MV-4-11 (cell line): Measurements from ENCODE around the gene PRDM10.
"Not testable (repeated sequence)": the region's sequence is repeated elsewhere in the genome, so short reads cannot be mapped to it uniquely, and the experiment has no call there.

ENCODE experiments used
- DNase-seq: peaks from one replicate; lab custom pipeline; 2025; lab: John Stamatoyannopoulos, UW

The PRDM10 gene, protein sequence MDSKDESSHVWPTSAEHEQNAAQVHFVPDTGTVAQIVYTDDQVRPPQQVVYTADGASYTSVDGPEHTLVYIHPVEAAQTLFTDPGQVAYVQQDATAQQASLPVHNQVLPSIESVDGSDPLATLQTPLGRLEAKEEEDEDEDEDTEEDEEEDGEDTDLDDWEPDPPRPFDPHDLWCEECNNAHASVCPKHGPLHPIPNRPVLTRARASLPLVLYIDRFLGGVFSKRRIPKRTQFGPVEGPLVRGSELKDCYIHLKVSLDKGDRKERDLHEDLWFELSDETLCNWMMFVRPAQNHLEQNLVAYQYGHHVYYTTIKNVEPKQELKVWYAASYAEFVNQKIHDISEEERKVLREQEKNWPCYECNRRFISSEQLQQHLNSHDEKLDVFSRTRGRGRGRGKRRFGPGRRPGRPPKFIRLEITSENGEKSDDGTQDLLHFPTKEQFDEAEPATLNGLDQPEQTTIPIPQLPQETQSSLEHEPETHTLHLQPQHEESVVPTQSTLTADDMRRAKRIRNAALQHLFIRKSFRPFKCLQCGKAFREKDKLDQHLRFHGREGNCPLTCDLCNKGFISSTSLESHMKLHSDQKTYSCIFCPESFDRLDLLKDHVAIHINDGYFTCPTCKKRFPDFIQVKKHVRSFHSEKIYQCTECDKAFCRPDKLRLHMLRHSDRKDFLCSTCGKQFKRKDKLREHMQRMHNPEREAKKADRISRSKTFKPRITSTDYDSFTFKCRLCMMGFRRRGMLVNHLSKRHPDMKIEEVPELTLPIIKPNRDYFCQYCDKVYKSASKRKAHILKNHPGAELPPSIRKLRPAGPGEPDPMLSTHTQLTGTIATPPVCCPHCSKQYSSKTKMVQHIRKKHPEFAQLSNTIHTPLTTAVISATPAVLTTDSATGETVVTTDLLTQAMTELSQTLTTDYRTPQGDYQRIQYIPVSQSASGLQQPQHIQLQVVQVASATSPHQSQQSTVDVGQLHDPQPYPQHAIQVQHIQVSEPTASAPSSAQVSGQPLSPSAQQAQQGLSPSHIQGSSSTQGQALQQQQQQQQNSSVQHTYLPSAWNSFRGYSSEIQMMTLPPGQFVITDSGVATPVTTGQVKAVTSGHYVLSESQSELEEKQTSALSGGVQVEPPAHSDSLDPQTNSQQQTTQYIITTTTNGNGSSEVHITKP

DNA sequence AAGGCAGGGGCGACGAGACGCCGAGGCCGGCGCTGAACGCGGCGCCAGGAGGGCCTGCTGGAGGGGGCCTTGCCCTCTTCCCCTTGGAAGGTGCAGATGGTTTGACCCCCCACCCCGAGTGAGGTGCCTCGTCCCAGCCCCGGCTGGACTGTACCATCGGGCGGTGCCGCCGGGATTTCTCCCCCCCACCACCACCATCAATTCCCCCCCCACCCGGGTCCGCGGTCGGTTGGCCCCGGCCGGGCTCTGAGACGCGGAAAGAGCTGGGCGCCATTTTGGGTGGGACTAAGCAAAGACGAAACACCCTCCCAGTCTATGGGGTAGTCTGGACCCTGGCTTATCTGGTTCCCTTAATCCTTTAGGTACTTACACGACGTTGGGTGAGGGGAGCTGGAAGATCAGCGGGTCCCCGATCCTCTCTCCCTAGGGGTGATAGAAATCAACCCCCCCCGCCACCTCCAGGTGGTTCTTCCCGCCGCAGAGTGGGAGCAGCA, at the start of gene PRDM10:
PRDM10 (minus strand) TSS at position 484 of the 494 bp plus-strand sequence. CDS start 41,871 bp downstream, outside the sequence.
- peak; percentile 89 for DNase-seq

DNA sequence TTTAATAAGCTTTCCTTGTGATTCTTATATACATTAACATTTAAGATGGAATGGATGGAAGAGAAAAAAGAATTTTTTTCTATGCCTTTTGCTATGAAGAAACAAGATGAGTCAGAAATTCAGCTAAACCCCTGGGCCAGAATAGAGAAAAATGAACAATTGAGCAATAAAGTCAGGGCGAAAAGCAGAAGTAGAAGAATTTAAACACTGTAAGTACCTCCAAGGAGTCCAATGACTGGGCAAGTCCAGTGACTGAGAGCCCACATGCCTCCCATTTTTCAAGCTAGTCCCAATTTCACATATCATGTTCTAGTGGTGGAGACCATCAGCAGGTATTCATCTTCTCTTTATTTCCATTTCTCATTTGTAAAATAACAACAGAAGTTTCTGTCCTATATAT, 48.4 kb upstream of the PRDM10 start:
- DNase-seq = peak; percentile 97

DNA sequence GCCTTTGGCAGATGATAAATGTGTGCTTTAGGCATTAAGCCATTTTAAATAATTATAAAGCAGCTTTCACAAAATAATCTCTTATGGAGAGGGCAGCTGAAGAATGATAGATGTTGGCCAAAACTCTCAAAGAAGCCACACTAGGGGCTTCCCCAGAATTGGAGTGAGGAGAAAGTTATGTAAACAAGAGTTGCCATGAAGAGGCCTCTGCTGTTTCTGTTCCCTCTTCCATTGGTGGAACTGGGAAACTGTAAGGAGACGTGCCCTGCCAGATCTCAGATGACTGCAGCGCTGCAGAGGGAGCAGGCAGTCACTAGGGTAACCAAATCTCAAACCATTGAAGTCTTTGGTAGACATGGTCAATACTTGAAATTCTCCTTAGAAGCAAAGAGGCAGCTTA, 47.6 kb upstream of the PRDM10 start:
- DNase-seq = peak; percentile 79

DNA sequence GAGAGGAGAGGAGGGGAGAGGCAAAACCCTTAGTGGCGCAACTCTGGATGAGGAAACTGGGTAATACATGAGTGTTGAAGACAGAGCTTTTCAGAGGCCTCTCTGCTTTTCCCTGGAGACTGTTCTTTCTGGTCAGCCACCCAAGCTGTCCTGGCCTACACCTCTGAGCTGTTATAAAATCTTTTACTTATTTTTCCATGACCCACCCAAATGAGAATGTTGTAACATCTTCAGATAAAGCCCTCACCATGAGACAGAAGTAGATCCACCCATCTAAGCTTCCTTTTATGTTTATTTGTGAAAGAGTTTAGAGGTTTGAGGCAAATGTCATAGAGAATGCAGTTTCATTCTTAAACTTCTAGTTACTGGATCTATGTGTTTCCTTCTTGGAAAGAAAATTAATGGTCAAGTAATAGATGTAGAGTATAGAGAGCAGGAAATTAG, 46.7 kb upstream of the PRDM10 start:
- peak; percentile 66 for DNase-seq

DNA sequence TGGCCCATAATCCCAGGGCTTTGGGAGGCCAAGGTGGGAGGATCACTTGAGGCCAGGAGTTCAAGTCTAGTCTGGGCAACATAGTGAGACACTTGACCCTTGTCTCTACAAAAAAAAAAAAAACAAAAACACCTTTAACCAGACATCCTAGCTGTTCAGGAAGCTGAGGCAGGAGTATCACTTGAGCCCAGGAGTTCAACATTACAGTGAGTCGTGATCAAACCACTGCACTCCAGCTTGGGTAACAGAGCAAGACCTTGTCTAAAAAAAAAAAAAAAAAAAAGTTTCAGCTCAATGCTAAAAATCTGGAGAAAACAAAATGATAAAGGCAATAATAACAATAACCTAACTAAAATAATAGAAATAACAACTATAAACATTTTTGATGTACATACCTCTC, 44.5 kb upstream of the PRDM10 start:
- no peak for DNase-seq

DNA sequence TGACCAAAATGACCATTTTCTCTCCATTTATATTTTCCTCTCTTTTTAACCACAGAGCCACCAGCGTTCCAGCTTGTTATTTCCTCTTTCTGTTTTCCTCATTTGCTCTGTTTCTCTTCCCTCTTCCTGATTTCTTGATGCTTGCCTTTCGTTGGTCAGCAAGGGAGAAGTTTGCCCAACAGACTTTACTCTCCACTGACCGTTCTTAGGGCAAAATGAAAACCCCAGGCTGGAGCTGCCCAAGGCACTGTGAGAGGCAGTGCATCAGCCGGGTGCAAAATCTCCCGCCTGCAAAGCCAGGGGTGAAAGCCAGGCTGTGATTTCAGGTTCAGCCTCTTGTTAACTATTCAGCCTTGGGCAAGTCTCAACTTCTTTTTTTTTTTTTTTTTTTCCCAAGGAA, 40.9 kb upstream of the PRDM10 start:
- DNase-seq = peak; percentile 73

DNA sequence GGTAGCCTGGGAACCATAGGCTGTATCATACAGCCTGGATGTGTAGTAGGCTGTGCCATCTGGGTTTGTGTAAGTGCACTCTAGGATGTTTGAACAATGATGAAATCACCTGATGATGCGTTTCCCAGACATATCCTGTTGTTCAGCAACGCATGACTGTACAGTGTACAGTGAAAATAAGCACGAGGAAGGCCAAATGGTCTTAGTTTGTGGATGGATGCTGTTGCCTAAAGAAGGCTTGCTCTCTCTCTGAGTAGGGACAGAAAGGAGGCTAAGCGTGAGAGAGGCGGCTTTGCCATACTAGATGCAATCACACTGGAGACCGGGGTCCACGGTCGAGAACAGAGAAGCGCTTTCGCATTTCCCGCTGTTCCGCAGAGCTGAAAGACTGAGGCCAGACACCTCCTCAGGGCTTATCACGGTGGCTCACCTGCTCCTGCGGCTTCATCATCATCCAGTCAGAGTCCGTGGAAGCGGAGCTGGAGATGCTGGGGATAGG, 39.5 kb upstream of the PRDM10 start:
- DNase-seq = peak; percentile 70

DNA sequence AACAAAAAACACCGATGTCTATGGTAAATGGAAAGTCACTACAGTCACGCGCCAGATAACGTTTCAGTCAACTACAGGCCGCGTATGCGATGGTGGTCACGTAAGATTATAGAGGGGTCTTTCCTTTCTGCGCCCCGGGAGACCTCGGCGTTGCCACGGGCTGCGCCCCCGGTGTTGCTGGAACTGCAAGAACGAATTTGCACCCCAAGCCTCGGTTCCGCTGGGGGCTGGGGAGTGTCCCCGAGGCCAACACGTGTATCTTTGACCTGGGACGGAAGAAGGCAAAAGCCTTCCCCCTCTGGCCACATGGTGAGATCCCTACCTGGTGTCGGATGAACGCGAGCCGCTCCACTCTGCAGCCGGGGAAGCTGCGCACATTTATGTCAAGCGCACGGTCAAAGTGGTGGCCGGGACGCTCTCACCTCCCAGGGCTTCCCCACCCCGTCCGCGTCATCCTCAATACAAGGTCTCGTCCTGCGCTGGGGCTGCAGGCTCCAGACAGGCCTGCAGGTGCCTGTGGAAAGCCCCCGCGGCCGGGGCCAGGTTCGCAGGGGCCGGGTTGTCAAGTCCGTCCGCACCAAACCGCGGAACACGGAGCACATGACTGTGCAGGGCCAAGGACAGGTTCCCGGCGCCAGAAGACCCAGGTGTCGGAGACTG, 37.8 kb upstream of the PRDM10 start:
- DNase-seq = no peak

DNA sequence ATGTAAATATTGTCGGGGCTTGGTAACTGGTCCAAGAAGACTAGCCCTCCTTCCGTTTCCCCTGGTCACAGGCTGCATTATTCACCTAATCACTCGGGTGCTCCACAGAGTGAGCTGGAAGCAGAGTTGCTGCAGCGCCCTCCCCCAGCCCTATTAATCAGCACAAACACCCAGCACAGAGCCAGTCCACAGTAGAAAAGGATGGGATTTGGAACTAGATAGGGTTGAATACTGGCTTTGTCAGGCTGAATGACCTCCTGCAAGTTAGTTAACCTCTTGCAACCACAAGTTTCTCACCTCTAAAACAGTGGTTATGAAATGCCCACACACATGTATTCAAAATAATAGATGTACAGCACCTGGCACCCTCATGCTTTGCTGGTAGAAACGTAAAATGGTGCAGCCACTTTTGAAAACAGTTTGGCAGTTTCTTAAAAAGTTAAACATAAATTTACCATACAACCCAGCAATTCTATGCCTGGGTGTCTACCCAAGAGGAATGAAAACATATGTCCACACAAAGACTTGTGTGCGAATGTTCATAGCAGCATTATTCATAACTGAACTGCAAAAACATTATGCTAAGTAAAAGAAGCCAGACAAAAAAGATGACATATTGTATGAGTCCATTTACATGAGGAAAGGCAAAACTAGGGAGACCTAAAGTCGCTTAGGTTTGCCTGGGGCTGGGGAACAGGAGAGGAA, 35.4 kb upstream of the PRDM10 start:
- no peak for DNase-seq

DNA sequence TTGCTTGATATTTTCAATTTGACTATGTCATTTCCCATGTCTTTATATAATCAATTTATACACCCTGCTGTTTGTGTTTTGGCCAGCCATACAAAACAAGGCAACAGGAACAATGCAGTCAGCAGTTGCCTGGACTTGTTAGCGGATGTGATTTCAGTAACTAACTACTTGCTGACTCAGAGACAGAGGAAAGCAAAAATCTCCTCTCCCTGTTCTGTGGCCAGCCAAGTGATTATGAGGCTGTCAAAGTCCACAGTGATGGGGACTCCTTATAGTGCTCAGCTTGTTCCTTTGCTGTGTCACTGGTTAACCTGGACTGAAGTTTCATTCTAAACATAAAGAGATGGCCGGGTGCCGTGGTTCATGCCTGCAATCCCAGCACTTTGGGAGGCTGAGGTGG, 34.4 kb upstream of the PRDM10 start:
- peak; percentile 52 for DNase-seq

DNA sequence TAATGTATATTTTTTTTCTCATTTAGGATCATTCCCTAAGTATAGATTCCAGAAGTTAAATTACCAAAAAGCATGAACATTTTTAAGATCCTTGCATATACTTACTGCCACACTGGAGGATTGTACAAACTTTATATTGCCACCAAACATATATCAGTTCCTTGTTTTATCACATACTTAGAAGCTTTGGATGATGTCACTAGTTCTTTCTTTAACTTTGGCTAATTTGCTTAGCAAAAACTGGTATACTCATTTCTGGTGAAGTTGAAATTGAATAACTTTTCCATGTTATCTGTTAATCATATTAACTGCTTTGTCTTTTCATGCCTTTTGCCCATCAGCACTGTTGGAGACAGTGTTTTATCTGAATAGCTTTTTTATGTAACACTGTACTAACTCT, 31.6 kb upstream of the PRDM10 start:
- peak; percentile 27 for DNase-seq

DNA sequence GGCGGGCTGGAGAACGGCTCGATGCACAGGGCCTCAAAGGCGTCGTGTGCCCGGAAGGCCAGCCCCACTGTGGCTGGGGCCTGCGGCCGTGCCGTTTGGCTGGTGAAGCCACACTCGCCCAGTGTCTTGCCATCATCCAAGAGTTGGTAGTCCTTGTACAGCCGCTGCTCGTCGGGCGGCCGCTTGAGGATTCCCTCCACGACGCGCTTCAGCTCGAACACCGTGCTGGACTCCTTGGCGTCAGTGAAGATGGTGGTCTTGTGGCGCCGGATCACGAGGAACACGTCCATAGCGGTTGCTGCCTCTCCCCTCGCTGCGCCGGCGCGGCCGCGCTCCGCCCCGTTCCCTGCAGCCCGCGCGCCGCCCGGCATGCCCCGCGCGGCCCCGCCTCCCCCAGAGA, 30.3 kb upstream of the PRDM10 start:
- no peak for DNase-seq

DNA sequence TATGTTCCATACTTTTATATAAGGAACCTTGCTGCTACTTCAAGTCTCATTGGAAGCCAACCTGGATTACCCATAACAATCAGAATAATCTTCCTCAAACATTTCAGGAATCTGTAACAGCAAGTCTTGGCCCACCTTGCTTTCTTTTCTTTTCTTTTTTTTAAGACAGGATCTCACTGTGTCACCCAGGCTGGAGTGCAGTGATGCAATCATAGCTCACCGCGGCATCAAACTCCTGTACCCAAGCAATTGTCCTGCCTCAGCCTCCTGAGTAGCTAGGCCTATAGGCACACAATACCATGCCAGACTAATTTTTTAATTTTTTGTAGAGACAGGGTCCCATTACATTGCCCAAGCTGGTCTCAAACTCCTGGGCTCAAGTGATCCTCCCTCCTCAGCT, 29.3 kb upstream of the PRDM10 start:
- DNase-seq = no peak

DNA sequence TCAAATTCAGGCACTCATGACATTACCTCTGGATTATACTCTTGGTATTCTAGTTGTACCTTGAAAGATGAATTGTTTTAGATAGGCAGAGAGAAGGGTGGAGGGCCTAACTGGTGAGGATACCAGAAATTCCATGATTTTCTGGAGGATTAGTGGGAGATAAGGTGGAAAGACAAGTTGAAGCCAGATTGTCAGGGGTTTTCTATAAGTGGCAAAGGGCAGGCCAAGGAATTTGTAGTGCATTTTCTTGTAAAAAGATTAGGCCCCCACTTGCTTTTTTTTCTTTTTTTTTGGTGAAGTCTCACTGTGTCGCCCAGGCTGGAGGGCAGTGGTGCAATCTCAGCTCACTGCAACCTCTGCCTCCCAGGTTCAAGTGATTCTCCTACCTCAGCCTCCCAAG, 28.4 kb upstream of the PRDM10 start:
- DNase-seq = no peak

DNA sequence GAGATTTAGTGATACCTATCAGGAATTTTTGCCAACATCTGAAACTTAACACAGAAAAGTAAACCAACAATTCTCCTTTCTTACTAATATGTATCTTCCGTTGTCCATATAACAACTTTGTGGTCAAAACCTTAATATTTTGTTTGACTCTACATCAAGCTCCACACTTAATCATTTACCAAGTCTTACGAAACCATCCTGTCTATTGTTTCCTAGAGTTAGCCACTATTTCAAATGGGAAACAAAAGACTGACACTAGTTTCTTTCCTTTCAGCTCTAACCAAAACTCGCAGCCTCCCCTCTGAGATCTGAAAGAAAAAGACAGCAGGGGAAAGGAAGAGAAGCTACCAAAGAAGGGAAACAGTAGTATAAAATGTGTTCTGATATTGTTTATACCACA, 26.5 kb upstream of the PRDM10 start:
- DNase-seq = peak; percentile 36

DNA sequence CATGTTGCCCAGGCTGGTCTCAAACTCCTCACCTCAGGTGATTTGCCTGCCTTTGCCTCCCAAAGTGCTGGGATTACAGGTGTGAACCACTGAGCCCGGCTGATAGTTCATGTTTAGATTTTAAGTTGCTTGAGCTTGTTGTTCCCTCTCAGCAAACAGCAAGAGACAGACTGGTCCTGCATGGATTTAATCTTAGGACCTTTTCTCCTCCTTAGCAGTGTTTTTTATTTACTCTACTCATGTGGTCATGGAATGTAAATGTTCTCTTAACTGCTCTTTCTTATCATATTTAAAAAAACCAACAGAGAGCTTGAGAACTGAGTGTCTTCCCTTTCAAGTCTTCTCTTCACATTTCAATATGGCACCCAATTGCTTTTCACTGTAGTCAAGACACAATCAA, 22.7 kb upstream of the PRDM10 start:
- DNase-seq = no peak

DNA sequence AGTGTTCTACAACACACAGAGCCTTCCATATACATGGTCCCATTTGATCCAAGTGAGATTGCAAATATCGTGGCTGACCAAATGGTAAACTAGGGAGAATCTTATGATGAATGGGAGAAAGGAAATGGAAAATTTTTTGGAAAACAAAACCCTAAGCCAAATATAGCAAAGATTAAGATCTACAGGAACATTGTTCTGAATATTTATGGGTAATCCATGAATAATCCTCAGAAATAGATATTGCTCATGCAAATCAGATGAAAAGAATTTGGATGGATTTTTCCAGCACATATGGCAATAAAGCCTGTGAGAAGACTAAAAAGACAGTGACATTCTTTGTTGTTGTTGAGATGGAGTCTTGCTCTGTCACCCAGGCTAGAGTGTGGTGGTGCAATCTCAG, 21.7 kb upstream of the PRDM10 start:
- DNase-seq = no peak

DNA sequence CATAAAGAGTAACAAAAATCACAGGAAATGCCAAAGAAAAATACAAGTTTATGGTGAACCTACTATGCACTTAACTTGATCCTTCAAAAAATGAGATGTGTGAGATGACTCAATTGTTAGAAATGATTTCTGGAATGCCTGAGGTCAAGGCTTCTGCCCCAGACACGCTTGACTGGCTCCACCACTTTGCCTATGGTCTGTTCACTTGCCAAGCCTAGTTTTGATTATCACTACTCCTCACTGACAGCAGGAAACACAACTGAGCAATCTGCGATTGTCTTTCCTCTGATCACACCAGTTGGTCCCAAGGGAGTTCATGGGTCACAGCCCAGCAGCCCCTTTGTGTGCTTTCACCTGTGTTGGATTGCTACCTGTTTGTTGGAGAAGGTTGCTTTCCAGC, 20.6 kb upstream of the PRDM10 start:
- DNase-seq = no peak

DNA sequence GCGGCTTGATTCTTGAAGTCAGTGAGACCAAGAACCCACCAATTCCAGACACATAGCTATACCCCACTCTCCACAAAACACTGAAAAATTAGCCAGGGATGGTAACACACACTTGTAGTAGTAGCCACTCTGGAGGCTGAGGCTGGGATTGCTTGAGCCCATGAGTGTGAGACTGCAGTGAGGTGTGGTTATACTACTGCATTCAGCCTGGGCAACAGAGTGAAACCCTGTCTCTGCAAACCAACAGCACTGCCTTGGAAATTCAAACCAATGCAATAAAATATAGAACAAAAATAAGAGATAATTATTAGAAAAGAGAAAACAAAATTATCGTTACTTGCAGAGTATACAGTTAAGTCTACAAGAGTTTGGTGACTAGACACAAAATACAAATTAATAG, 20.2 kb upstream of the PRDM10 start:
- no peak for DNase-seq

DNA sequence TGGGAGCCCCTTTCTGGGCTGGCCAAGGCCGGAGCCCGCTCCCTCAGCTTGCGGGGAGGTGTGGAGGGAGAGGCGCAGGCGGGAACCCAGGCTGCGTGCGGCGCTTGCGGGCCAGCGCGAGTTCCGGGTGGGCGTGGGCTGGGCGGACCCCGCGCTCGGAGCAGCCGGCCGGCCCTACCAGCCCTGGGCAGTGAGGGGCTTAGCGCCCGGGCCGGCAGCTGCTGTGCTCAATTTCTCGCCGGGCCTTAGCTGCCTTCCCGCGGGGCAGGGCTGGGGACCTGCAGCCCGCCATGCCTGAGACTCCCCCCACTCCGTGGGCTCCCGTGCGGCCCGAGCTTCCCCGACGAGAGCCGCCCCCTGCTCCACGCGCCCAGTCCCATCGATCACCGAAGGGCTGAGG, 19.0 kb upstream of the PRDM10 start:
- DNase-seq = not testable (repeated sequence)

DNA sequence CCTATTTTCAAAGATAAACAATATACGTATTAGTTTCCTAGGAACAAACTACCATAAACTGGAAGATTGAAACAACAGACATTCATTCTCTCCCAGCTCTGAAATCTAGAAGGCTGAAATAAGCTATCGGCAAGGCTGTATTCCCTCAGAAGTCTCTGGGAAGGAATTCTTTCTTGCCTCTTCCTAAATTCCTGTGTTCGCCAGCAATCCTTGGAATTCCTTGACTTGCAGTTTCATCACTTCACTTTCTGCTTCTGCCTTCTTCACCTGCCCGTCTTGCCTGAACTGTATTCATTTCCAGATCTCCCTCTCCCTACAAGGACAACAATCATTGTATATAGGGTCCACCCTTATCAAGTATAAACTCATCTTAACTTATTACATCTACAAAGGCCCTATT, 17.7 kb upstream of the PRDM10 start:
- DNase-seq = no peak
